HepG2 (cell line): ENCODE data around the gene EEF1AKMT4. TPM values are rescaled to one million over a fixed set of nuclear protein-coding genes. Genes with fewer than 3 reads are reported as not detected.

Experiments used
- ATAC-seq: fragments of 200-7000 bp; cut with Tn5 transposase; 3 replicates; pipeline ENCODE4 v1.9.1; 2020; ENCODE audit warnings: mild to moderate bottlenecking, moderate library complexity
- BruUV-seq: library from RNA; stranded (reverse); fragments of 400-500 nt; replicated peaks from 2 replicates; lab custom pipeline; 2021; lab: Mats Ljungman, UMichigan
- CTCF ChIA-PET: fragments of 300-600 bp; formaldehyde crosslinking; extraction: SDS; loops from one replicate; lab custom pipeline; 2021; ENCODE audit warnings: low total read pairs, inconsistent platforms, low intra/inter-chr PET ratio; lab: Yijun Ruan, JAX
- POLR2A ChIA-PET: fragments of 350-600 bp; sonication (Branson Sonifier 250); formaldehyde crosslinking; loops from one replicate; lab custom pipeline; 2020; ENCODE audit warnings: antibody characterized with exemption, inconsistent platforms; lab: Yijun Ruan, JAX
- DNase-seq: peaks from one replicate; pipeline ENCODE4 v3.0.0-alpha.2; 2015; ENCODE audit warnings: low spot score
- FAIRE-seq: peaks from 3 replicates; lab custom pipeline; 2011; peaks lifted over from hg19 to GRCh38; lab: Jason Lieb, UNC
- H2AFZ ChIP-seq: one replicate; pipeline ENCODE4 v1.6.1; 2011; ENCODE audit warnings: low read length, inconsistent platforms
- H3K27ac ChIP-seq: fragments of 300-600 bp; 3 replicates; pipeline ENCODE4 v1.8.0; 2011; ENCODE audit warnings: mixed run types, mild to moderate bottlenecking, mixed read lengths, low read length, inconsistent platforms; ENCODE audit not compliant: insufficient read depth; ENCODE audit errors: extremely low read length
- H3K27me3 ChIP-seq, 2 experiments: fragments of 200-600 bp in 1 of 2; 2 replicates in 1 of 2; 3 replicates in 1 of 2; pipeline versions ENCODE4 v1.6.0 to v1.8.0; 2011; ENCODE audit warnings: low read length in 2 of 2, mild to moderate bottlenecking in 2 of 2, moderate library complexity in 2 of 2, inconsistent platforms in 1 of 2; ENCODE audit not compliant: insufficient read depth in 2 of 2, control insufficient read depth in 1 of 2
- H3K36me3 ChIP-seq, 2 experiments: fragments of 200-600 bp in 1 of 2; replicated peaks in 1 of 2; 2 replicates in 1 of 2; 3 replicates in 1 of 2; pipeline versions ENCODE4 v1.5.1 to v1.8.0; 2011; ENCODE audit warnings: low read length in 2 of 2, inconsistent platforms in 1 of 2; ENCODE audit not compliant: insufficient read depth in 2 of 2, control insufficient read depth in 1 of 2
- H3K4me1 ChIP-seq: 2 replicates; pipeline ENCODE4 v1.5.1; 2012; ENCODE audit warnings: low read length, inconsistent platforms; ENCODE audit not compliant: insufficient read depth
- H3K4me2 ChIP-seq: 2 replicates; pipeline ENCODE4 v1.6.0; 2011; ENCODE audit warnings: low read depth, low read length, inconsistent platforms
- H3K4me3 ChIP-seq, 3 experiments: fragments of 200-600 bp in 1 of 3; sonication (generic), shearing (Covaris generic) in 1 of 3; replicated peaks in 1 of 3; 2 replicates each; pipeline ENCODE4 v1.5.1; 2011 to 2016; ENCODE audit warnings: low read length in 3 of 3, inconsistent platforms in 2 of 3, low read depth in 2 of 3, mild to moderate bottlenecking in 2 of 3, control low read depth in 1 of 3, mixed read lengths in 1 of 3; ENCODE audit not compliant: insufficient read depth in 1 of 3
- H3K79me2 ChIP-seq: one replicate; pipeline ENCODE4 v1.6.1; 2011; ENCODE audit warnings: low read length, inconsistent platforms; ENCODE audit not compliant: insufficient read depth
- H3K9ac ChIP-seq: 2 replicates; pipeline ENCODE4 v1.6.0; 2011; ENCODE audit warnings: mild to moderate bottlenecking, low read depth, low read length, inconsistent platforms; ENCODE audit not compliant: insufficient read depth
- H3K9me3 ChIP-seq: 2 replicates; pipeline ENCODE4 v1.5.1; 2012; ENCODE audit warnings: mild to moderate bottlenecking, low read length
- H4K20me1 ChIP-seq: 2 replicates; pipeline ENCODE4 v1.6.0; 2011; ENCODE audit warnings: inconsistent platforms, mild to moderate bottlenecking, low read length, moderate library complexity; ENCODE audit not compliant: insufficient read depth
- FOSL2 ChIP-seq: sonication (generic); formaldehyde crosslinking; IDR thresholded peaks from 2 replicates; pipeline ENCODE4 v1.4.0; 2020; ENCODE audit warnings: missing genetic modification reagents
- HMGXB4 ChIP-seq, 2 experiments: sonication (generic) in 1 of 2; formaldehyde crosslinking in 1 of 2; IDR thresholded peaks; 2 replicates each; pipeline versions ENCODE4 v1.4.0 to v1.6.1; 2018 to 2020; ENCODE audit warnings: missing genetic modification reagents in 2 of 2, borderline replicate concordance in 1 of 2, low read depth in 1 of 2, mild to moderate bottlenecking in 1 of 2, missing biosample characterization in 1 of 2
- NR2F6 ChIP-seq, 2 experiments: IDR thresholded peaks; 2 replicates each; pipeline ENCODE4 v1.6.1; 2016; ENCODE audit warnings: antibody characterized with exemption in 1 of 2, mild to moderate bottlenecking in 1 of 2
- RAD21 ChIP-seq: fragments of 450-650 bp; formaldehyde crosslinking; IDR thresholded peaks from 2 replicates; pipeline ENCODE4 v1.5.0; 2020; ENCODE audit warnings: mild to moderate bottlenecking
- SALL1 ChIP-seq: sonication (generic); formaldehyde crosslinking; IDR thresholded peaks from 2 replicates; pipeline ENCODE4 v1.8.0; 2022; ENCODE audit warnings: mild to moderate bottlenecking, missing genetic modification reagents
- SMC3 ChIP-seq: IDR thresholded peaks from 2 replicates; pipeline ENCODE4 v1.6.1; 2011; ENCODE audit warnings: low read length, improper control_type of control experiment
- STAG1 ChIP-seq: sonication (generic); formaldehyde crosslinking; IDR thresholded peaks from 2 replicates; pipeline ENCODE4 v1.4.0; 2020; ENCODE audit warnings: missing genetic modification reagents
- THAP11 ChIP-seq: IDR thresholded peaks from 2 replicates; pipeline ENCODE4 v1.6.1; 2016; ENCODE audit warnings: missing biosample characterization, missing genetic modification reagents
- ZNF12 ChIP-seq: sonication (generic); formaldehyde crosslinking; IDR thresholded peaks from 2 replicates; pipeline ENCODE4 v1.5.0; 2020; ENCODE audit warnings: missing genetic modification reagents
- ZNF501 ChIP-seq: sonication (generic); formaldehyde crosslinking; IDR thresholded peaks from 2 replicates; pipeline ENCODE4 v1.5.1; 2020; ENCODE audit warnings: mild to moderate bottlenecking, moderate library complexity, missing genetic modification reagents
- ZNF572 ChIP-seq: sonication (generic); formaldehyde crosslinking; IDR thresholded peaks from 2 replicates; pipeline ENCODE4 v1.5.1; 2020; ENCODE audit warnings: mild to moderate bottlenecking, missing genetic modification reagents
- WGBS: methylation state at CpG from one replicate; pipeline ENCODE4 v1.1.6; 2017; ENCODE audit warnings: low lambda C conversion rate; 5-methylcytosine and 5-hydroxymethylcytosine counted together
- in situ Hi-C: cut with HindIII; loops from 2 replicates; pipeline ENCODE4 v1.10.0; 2017; ENCODE audit warnings: low pct_unique_long_range_greater_than_20kb; ENCODE audit not compliant: extremely low pct_ligation_motif_present
- intact Hi-C: fragments of 100-400 bp; cut with micrococcal nuclease; formaldehyde crosslinking; loops from one replicate; pipeline ENCODE4 v1.10.0; 2022; ENCODE audit not compliant: unreplicated experiment
- polyA plus RNA-seq, 8 experiments: library from polyadenylated mRNA; depleted of rRNA in 3 of 8; stranded (reverse) in 7 of 8; unstranded in 1 of 8; fragments of >200 nt; fragmentation: Illumina TruSeq in 4 of 8; extraction: Trizol in 4 of 8; gene quantifications; 2 replicates each; pipeline versions ENCODE4 v1.2.1 to v1.2.3, GENCODE V29; 2011 to 2016; ENCODE audit warnings: low read depth in 4 of 8, missing spikeins in 1 of 8, mixed read lengths in 1 of 8; ENCODE audit not compliant: insufficient read depth in 1 of 8
- total RNA-seq, 5 experiments: library from RNA; depleted of rRNA; stranded (reverse); fragments of >200 nt; fragmentation: Illumina TruSeq; extraction: Trizol; gene quantifications; 2 replicates each; pipeline ENCODE4 v1.2.3, GENCODE V29; 2016; ENCODE audit warnings: low read depth in 1 of 5
- TF ChIP-seq, protein P1 (sequence below): sonication (generic); formaldehyde crosslinking; IDR thresholded peaks from 2 replicates; pipeline ENCODE4 v1.5.0; 2020; ENCODE audit warnings: mild to moderate bottlenecking, missing genetic modification reagents, moderate library complexity
- TF ChIP-seq, protein P2 (sequence below): sonication (generic); formaldehyde crosslinking; IDR thresholded peaks from 2 replicates; pipeline ENCODE4 v1.4.0; 2020; ENCODE audit warnings: missing genetic modification reagents
- TF ChIP-seq, protein P3 (sequence below): sonication (generic); formaldehyde crosslinking; IDR thresholded peaks from 2 replicates; pipeline ENCODE4 v1.5.1; 2020; ENCODE audit warnings: mild to moderate bottlenecking, missing genetic modification reagents, moderate library complexity

The EEF1AKMT4 gene
- total and polyA plus RNA-seq, 2 of the 13 experiments (the other 11 are each of a cell fraction or from before 2014, with no cell fraction given): 13.1 to 15.8 TPM

GRCh38 chr3:184227481-184227935, 22.0 kb upstream of the EEF1AKMT4 start:
- Histone ChIP-seq H3K79me2 (no peaks in the 10 kb centered on the region), H3K9me3 (no peaks in the 10 kb centered on the region), H3K4me2 (no peak overlapping the region), H2AFZ (no peak overlapping the region), H3K4me1 (peaks cover 11% of the 10 kb centered on the region; the same call in 1 of the 2 replicates), H3K36me3 (no peaks in the 10 kb centered on the region), H3K27ac (no peak overlapping the region), H3K9ac (no peak overlapping the region), H3K27me3 (peaks cover 7 to 47% of the 10 kb centered on the region in 2 experiments; a peak in 4 of 5 replicates), H4K20me1 (peaks cover 5% of the 10 kb centered on the region; the same call in 1 of the 2 replicates), H3K4me3 (no peak overlapping the region)
- ATAC-seq (peak; percentile 53), FAIRE-seq (no peak), DNase-seq (peak; percentile 44)
- in situ Hi-C loops (no loop called here), intact Hi-C loops (loop anchor here (10.0 kb wide), 1 partner anchor 57 kb away; no protein-coding TSS in a partner anchor)
- ChIA-PET CTCF (interaction anchor here (0.9 to 2.1 kb wide), 4 partner anchors 14 to 62 kb away, joined by 3 to 13 read pairs (median 4); no protein-coding TSS in a partner anchor), POLR2A (interaction anchor here (1.0 to 1.6 kb wide), 4 partner anchors 12 to 92 kb away, joined by 3 to 7 read pairs (median 4); partner anchors contain the start of gene EIF2B5)
- 9% methylated on average over 2 of the region's 2 CpGs for WGBS
- BruUV-seq: no TSS peak
- TF ChIP-seq ZNF501 (CRISPR knock-in tag) (no peak), THAP11 (CRISPR knock-in tag) (0 out of 2 replicates have a peak, but pooled peaks have one; percentile 27), NR2F6 (IDR thresholded peaks at IDR 0.05) (no peak), NR2F6 (CRISPR knock-in tag; IDR thresholded peaks at IDR 0.05) (0 out of 2 replicates have a peak, but pooled peaks have one; percentile 19), RAD21 (CRISPR knock-in tag) (peak; percentile 31; the same call in 1 of the 2 replicates), ZNF572 (CRISPR knock-in tag) (no peak), ZNF12 (CRISPR knock-in tag) (no peak), SALL1 (CRISPR knock-in tag) (peak; percentile 13; the same call in 1 of the 2 replicates), HMGXB4 (CRISPR knock-in tag; IDR thresholded peaks at IDR 0.05; ENCODE audit: borderline replicate concordance in 1 of 2, low read depth in 1 of 2) (peak; percentile 31; a peak in 1 of 4 replicates), SMC3 (peak; percentile 50; the same call in 1 of the 2 replicates), STAG1 (peak; percentile 53), FOSL2 (CRISPR knock-in tag) (peak; percentile 8; the same call in 1 of the 2 replicates)
- TF ChIP-seq, protein P1, sequence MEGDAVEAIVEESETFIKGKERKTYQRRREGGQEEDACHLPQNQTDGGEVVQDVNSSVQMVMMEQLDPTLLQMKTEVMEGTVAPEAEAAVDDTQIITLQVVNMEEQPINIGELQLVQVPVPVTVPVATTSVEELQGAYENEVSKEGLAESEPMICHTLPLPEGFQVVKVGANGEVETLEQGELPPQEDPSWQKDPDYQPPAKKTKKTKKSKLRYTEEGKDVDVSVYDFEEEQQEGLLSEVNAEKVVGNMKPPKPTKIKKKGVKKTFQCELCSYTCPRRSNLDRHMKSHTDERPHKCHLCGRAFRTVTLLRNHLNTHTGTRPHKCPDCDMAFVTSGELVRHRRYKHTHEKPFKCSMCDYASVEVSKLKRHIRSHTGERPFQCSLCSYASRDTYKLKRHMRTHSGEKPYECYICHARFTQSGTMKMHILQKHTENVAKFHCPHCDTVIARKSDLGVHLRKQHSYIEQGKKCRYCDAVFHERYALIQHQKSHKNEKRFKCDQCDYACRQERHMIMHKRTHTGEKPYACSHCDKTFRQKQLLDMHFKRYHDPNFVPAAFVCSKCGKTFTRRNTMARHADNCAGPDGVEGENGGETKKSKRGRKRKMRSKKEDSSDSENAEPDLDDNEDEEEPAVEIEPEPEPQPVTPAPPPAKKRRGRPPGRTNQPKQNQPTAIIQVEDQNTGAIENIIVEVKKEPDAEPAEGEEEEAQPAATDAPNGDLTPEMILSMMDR: peak; percentile 85
- TF ChIP-seq, protein P2, sequence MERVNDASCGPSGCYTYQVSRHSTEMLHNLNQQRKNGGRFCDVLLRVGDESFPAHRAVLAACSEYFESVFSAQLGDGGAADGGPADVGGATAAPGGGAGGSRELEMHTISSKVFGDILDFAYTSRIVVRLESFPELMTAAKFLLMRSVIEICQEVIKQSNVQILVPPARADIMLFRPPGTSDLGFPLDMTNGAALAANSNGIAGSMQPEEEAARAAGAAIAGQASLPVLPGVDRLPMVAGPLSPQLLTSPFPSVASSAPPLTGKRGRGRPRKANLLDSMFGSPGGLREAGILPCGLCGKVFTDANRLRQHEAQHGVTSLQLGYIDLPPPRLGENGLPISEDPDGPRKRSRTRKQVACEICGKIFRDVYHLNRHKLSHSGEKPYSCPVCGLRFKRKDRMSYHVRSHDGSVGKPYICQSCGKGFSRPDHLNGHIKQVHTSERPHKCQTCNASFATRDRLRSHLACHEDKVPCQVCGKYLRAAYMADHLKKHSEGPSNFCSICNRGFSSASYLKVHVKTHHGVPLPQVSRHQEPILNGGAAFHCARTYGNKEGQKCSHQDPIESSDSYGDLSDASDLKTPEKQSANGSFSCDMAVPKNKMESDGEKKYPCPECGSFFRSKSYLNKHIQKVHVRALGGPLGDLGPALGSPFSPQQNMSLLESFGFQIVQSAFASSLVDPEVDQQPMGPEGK: peak; percentile 40; the same call in 1 of the 2 replicates
- TF ChIP-seq, protein P3, sequence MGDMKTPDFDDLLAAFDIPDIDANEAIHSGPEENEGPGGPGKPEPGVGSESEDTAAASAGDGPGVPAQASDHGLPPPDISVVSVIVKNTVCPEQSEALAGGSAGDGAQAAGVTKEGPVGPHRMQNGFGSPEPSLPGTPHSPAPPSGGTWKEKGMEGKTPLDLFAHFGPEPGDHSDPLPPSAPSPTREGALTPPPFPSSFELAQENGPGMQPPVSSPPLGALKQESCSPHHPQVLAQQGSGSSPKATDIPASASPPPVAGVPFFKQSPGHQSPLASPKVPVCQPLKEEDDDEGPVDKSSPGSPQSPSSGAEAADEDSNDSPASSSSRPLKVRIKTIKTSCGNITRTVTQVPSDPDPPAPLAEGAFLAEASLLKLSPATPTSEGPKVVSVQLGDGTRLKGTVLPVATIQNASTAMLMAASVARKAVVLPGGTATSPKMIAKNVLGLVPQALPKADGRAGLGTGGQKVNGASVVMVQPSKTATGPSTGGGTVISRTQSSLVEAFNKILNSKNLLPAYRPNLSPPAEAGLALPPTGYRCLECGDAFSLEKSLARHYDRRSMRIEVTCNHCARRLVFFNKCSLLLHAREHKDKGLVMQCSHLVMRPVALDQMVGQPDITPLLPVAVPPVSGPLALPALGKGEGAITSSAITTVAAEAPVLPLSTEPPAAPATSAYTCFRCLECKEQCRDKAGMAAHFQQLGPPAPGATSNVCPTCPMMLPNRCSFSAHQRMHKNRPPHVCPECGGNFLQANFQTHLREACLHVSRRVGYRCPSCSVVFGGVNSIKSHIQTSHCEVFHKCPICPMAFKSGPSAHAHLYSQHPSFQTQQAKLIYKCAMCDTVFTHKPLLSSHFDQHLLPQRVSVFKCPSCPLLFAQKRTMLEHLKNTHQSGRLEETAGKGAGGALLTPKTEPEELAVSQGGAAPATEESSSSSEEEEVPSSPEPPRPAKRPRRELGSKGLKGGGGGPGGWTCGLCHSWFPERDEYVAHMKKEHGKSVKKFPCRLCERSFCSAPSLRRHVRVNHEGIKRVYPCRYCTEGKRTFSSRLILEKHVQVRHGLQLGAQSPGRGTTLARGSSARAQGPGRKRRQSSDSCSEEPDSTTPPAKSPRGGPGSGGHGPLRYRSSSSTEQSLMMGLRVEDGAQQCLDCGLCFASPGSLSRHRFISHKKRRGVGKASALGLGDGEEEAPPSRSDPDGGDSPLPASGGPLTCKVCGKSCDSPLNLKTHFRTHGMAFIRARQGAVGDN (CRISPR knock-in tag): peak; percentile 21; the same call in 1 of the 2 replicates
